ENCODE data around the gene MYO15A.

MYO15A gene

GRCh38 chr17:18108401-18109312 is at the start of gene MYO15A:
Gene MYO15A, plus strand, starts transcription at chr17:18108756. Its CDS starts 10,045 bp downstream, at chr17:18118801.
- Histone ChIP-seq H3K36me3 (replicated peaks; ENCODE audit: insufficient read depth, low read length) (no peaks in the 10 kb centered on the region), H3K27me3 (replicated peaks; ENCODE audit: insufficient read depth, low read length) (no peaks in the 10 kb centered on the region), H3K79me2 (ENCODE audit: low read length) (no peaks in the 10 kb centered on the region), H3K4me1 (ENCODE audit: low read length) (no peaks in the 10 kb centered on the region), H3K4me3 (ENCODE audit: low read length) (no peak within 1 kb of the TSS), H3K9ac (ENCODE audit: low read length) (no peak within 1 kb of the TSS), H4K20me1 (ENCODE audit: insufficient read depth, low read length) (no peaks in the 10 kb centered on the region), H3K27ac (ENCODE audit: low read length) (no peak within 1 kb of the TSS), H3K9me3 (replicated peaks; ENCODE audit: insufficient read depth, low read length) (no peaks in the 10 kb centered on the region), H3K4me2 (ENCODE audit: low read depth, low read length) (no peak within 1 kb of the TSS), H2AFZ (ENCODE audit: low read length) (no peak within 1 kb of the TSS), H3F3A (ENCODE audit: insufficient read depth, low read length) (no peaks in the 10 kb centered on the region), H3K9me2 (replicated peaks; ENCODE audit: insufficient read depth, low read length) (no peaks in the 10 kb centered on the region)
- no peak for DNase-seq
- TF ChIP-seq CTCF (IDR thresholded peaks at IDR 0.05; ENCODE audit: low read length) (no peak), EZH2 (optimal IDR thresholded peaks at IDR 0.05; ENCODE audit: low read depth, low read length) (no peak), EZH2phosphoT487 (IDR thresholded peaks at IDR 0.05; ENCODE audit: low read length) (no peak)

GRCh38 chr17:18059283-18059682 is 49.3 kb upstream of the MYO15A start:
- H3K9ac ChIP-seq (ENCODE audit: low read length): no peak overlapping the region
- H3K27ac ChIP-seq (ENCODE audit: low read length): no peak overlapping the region
- no peaks in the 10 kb centered on the region for H3F3A ChIP-seq (ENCODE audit: insufficient read depth, low read length)
- H3K4me3 ChIP-seq (ENCODE audit: low read length): no peak overlapping the region
- no peak overlapping the region for H2AFZ ChIP-seq (ENCODE audit: low read length)
- no peaks in the 10 kb centered on the region for H3K36me3 ChIP-seq (replicated peaks; ENCODE audit: insufficient read depth, low read length)
- no peaks in the 10 kb centered on the region for H4K20me1 ChIP-seq (ENCODE audit: insufficient read depth, low read length)
- no peak for TF ChIP-seq EZH2phosphoT487 (IDR thresholded peaks at IDR 0.05; ENCODE audit: low read length)
- no peak for TF ChIP-seq CTCF (IDR thresholded peaks at IDR 0.05; ENCODE audit: low read length)
- no peak for TF ChIP-seq EZH2 (optimal IDR thresholded peaks at IDR 0.05; ENCODE audit: low read depth, low read length)
- H3K4me1 ChIP-seq (ENCODE audit: low read length): no peaks in the 10 kb centered on the region
- no peaks in the 10 kb centered on the region for H3K79me2 ChIP-seq (ENCODE audit: low read length)
- DNase-seq: no peak
- H3K9me3 ChIP-seq (replicated peaks; ENCODE audit: insufficient read depth, low read length): no peaks in the 10 kb centered on the region
- H3K9me2 ChIP-seq (replicated peaks; ENCODE audit: insufficient read depth, low read length): no peaks in the 10 kb centered on the region
- H3K27me3 ChIP-seq (replicated peaks; ENCODE audit: insufficient read depth, low read length): no peaks in the 10 kb centered on the region
- H3K4me2 ChIP-seq (ENCODE audit: low read depth, low read length): no peak overlapping the region

GRCh38 chr17:18064053-18064452 is 44.5 kb upstream of the MYO15A start:
- no peak for DNase-seq
- Histone ChIP-seq H3K27me3 (replicated peaks; ENCODE audit: insufficient read depth, low read length) (no peaks in the 10 kb centered on the region), H3K4me3 (ENCODE audit: low read length) (no peak overlapping the region), H3K9ac (ENCODE audit: low read length) (no peak overlapping the region), H3K36me3 (replicated peaks; ENCODE audit: insufficient read depth, low read length) (no peaks in the 10 kb centered on the region), H2AFZ (ENCODE audit: low read length) (no peak overlapping the region), H3K79me2 (ENCODE audit: low read length) (no peaks in the 10 kb centered on the region), H4K20me1 (ENCODE audit: insufficient read depth, low read length) (no peaks in the 10 kb centered on the region), H3K9me2 (replicated peaks; ENCODE audit: insufficient read depth, low read length) (no peaks in the 10 kb centered on the region), H3K4me1 (ENCODE audit: low read length) (no peaks in the 10 kb centered on the region), H3F3A (ENCODE audit: insufficient read depth, low read length) (no peaks in the 10 kb centered on the region), H3K27ac (ENCODE audit: low read length) (no peak overlapping the region), H3K4me2 (ENCODE audit: low read depth, low read length) (no peak overlapping the region), H3K9me3 (replicated peaks; ENCODE audit: insufficient read depth, low read length) (no peaks in the 10 kb centered on the region)
- TF ChIP-seq EZH2phosphoT487 (IDR thresholded peaks at IDR 0.05; ENCODE audit: low read length) (no peak), CTCF (IDR thresholded peaks at IDR 0.05; ENCODE audit: low read length) (no peak), EZH2 (optimal IDR thresholded peaks at IDR 0.05; ENCODE audit: low read depth, low read length) (no peak)
